ENCODE results near the gene C19orf47.

Gene C19orf47, protein sequence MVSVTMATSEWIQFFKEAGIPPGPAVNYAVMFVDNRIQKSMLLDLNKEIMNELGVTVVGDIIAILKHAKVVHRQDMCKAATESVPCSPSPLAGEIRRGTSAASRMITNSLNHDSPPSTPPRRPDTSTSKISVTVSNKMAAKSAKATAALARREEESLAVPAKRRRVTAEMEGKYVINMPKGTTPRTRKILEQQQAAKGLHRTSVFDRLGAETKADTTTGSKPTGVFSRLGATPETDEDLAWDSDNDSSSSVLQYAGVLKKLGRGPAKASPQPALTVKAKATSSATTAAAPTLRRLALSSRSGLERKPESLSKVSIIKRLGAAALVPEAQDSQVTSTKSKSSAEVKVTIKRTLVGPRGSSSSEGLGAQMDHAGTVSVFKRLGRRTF

DNA sequence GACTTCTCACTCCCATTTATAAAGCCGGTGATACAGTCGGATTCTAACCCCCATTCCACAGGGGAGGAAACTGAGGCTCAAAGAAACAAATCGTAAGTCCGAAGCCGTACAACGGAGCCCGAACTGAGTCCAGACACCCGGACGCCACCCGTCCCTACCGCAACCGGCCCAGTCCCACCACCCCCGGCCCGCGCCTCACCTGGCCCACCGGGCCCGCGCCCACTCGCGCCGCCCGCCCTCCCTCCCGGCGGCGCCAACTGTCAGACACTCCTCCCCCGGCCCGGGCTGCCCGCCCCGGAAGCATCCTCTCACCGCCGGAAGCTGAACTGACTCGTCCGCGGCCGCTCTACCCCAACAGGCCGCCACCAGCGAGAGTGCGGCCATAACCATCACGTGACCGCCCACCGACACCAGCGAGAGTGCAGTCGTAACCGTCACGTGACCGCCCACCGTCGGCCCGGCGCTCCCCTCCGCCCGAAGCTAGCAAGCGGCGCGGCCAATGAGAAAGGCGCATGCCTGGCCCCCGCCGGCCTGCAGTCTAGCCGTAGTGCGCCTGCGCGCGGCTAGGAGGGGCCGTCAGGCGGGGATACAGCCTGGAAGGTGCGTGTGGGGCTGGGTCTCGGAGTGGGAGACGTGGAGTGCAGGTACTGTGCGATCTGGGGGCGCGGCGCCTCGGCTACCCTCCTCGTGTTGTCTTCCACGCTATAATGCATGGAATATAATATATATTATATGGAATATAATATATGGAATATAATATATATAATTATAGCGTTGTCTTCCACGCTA, at the start of gene C19orf47, which contains the start of gene PLD3:
Gene C19orf47 (minus strand): TSS at position 273 of the 789 bp plus-strand sequence. CDS start 6,540 bp downstream, outside the sequence.
Gene PLD3 (plus strand): TSS at position 571 of the 789 bp plus-strand sequence. CDS start 17,789 bp downstream, outside the sequence.
- DNase-seq (ENCODE audit: low read depth), result peak; percentile 99

DNA sequence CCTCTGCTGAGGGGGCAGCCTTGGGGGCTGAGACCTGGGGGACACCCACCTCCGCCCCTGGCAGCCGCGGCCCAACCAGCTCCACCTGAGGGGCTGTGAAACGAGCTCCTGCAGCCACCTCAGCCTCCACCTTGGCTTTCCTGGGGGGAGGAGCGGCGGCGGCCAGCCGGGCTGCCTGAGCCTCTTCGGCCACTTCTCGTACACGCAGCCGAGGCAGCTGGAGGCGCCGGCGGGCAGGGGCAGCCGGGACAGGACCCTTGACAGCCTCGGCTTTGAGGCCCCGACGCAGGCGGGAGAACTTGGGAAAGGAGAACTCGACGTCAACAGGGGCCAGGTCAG, 49.3 kb upstream of the C19orf47 start:
- DNase-seq (ENCODE audit: low read depth), result no peak

DNA sequence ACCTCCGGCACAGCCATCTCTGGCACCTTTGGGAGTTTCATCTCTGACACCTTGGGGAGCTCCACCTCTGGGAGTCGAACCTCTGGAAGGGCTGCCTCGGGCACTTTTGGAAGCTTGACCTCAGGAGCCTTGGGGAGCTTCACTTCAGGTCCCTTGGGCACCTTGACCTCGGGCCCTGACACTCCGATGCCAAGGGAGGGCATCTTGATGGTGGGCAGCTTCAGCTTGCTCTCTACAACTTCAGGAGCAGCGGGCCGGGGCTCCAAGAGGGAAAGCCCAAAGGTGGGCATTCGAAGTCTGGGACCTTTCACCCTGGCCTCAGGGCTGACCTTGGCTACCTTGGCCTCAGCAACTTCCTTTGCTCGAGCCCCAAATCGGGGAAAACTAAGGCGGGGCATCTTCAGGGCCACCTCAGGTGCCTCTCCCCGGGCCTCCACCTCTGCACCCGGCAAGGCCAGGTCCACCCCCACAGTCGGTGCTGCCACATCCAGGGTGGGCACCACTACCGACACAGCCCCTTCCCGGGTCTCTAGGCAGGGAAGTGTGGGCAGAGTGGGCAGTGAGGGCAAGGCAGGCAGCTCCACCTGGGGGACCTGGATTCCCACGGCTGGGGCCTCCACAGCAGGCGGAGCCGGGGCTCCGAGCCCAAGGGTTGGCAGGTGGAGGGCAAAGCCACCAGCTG, 48.8 kb upstream of the C19orf47 start:
- no peak for DNase-seq (ENCODE audit: low read depth)

DNA sequence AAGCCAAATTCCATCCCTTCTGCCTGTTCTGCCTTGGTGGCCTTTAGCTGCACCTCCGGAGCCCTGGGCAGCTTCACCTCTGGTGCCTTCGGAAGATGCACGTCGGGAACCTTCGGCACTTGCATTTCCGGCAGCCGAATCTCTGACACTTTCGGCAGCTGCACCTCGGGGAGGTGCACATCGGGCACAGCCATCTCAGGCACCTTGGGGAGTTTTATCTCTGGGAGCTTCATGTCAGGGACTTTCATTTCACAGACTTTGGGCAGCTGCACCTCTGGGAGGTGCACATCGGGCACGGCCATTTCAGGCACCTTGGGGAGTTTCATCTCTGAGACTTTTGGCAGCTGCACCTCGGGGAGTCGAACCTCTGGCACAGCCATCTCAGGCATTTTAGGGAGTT, 47.8 kb upstream of the C19orf47 start:
- DNase-seq (ENCODE audit: low read depth), result no peak

DNA sequence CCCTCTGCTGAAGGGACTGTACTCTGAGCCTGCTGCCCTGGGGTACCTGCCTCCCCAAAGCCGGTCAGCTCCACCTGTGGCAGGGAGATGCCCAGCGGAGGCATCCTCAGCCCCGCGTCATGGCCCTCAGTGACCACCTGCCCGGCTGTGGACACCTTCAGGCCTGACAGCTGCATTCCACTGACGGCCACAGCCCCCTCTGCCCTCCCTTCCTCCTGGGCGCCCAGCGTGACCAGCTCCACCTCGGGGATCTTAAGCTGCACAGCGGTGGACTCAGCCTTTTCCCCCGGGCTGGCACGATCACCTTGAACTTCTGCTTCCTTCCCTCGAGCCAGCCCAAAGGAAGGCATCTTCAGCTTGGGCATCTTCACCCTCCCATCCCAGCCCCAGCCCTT, 46.6 kb upstream of the C19orf47 start:
- DNase-seq (ENCODE audit: low read depth), result no peak

DNA sequence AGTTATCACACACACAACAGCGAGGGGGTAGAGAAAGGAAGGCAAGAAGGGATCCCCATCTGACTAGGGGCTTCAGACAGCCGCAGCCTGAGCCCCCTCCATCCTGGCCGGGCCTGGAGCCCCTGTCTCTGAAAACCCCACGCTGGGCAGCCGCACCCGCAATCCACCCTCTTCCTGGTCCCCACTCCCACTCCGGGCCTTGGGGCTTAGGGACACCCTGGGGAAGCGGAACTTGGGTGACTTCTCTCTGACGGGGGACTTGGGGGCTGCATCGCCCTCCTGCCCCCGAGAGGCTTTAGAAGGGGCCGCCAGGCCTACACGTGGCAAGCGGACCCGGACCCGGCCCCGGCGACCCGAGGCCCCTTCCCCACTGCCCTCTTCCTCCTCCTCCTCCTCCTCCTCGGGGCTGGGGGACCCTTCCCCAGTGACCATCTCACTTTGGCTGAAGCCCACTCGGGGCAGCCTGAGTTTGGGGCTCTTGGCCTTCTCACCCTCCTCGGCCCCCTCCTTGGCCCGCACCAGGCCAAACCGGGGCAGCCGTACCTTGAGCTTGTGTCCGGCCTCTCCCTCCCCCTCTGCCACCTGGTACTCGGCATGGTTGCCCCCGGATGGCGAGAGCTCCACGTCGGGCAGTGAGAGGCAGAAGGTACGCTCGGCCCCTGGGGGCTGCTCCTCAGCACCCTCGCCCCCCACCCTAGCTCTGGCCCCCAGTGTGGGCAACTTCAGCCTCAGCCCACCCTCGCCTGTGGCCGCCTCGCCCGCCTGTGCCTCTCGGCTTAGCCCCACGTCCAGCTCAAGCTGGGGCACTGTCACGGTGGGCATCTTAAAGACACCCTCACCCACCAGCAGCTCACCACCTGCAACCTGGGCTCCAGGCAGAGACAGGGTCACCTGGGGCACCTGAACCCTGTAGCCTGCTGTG, 46.0 kb upstream of the C19orf47 start:
- no peak for DNase-seq (ENCODE audit: low read depth)

DNA sequence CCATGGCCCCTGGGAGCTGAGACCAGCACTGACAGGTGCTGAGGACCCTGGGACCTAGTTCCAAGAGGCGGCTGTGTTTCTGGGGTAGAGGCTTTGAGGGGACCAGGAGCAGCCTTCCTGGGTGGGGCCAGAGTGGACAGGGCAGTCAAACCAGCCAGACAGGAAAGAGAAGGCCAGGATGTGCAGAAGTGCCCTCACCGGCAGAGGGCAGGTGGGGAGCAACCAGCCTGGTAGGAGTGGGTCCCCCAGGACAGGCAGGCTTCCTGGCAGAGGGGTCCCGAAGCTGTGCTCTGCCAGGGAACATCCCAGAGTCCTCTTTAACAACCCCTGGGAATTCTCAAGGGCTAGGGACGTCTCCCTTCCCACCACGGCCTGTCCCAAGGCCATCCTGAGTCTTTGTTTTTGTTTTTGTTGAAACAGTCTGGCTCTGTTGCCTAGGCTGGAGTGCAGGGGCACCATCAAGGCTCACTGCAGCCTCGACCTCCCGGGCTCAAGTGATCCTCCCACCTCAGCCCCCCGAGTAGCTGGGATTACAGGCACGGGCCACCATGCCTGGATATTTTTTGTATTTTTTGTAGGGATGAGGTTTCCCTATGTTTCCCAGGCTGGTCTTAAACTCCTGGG, 44.8 kb upstream of the C19orf47 start:
- no peak for DNase-seq (ENCODE audit: low read depth)

DNA sequence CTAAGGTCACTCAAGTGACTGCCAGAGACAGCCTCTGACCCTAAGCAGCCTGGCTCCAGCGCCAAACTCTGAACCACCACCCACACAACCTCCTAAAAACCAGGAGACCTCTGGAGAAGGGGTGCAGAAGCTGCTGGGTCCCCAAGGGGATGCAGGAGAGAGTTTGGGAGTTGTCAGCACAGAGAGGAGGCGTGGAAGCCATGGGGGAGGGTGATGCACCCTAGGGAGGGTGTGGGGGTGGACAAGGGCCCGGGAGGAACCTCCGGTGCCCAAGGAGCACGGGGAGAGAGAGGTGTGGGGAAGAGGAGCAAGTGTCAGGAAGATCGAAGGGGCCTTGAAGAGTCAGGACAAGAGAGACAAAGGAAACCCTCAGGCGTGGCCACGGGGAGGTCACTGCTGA, 43.9 kb upstream of the C19orf47 start:
- DNase-seq (ENCODE audit: low read depth), result no peak

DNA sequence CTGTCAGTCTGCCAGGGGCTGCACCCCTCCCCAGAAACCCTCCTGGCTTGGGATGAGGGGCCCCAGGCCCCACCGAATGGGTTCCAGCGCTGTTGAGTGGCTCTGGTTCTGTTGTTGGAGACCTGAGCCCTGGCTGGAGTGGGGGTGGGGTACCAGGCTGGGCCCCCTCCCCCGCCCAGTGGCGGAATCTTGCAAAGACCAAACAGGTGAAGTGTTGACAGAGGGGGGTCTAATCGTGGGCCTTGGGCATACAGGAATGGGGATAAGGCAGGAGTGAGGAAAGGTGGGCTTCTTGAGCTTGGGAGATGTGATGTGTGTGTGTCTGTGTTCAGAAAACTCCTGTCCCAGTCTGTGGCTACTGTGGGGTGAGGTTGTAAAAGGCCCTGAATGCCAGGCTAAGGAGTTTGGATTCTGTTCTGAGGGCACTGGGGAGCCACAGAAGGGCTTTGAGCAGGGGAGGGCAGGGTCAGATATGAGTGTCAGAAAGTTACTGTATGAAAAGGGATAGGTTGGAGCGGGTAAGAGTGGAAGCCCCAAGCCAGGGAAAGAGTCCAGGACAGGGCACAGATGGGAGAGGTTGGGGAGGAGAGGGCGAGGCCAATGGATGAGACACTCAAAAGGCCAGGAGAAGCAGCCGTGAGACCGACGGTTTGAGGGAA, 42.0 kb upstream of the C19orf47 start, which contains the start of gene HIPK4:
Gene HIPK4 (minus strand): TSS at position 98 of the 659 bp plus-strand sequence. CDS start 279 bp downstream, outside the sequence.
- no peak for DNase-seq (ENCODE audit: low read depth)

DNA sequence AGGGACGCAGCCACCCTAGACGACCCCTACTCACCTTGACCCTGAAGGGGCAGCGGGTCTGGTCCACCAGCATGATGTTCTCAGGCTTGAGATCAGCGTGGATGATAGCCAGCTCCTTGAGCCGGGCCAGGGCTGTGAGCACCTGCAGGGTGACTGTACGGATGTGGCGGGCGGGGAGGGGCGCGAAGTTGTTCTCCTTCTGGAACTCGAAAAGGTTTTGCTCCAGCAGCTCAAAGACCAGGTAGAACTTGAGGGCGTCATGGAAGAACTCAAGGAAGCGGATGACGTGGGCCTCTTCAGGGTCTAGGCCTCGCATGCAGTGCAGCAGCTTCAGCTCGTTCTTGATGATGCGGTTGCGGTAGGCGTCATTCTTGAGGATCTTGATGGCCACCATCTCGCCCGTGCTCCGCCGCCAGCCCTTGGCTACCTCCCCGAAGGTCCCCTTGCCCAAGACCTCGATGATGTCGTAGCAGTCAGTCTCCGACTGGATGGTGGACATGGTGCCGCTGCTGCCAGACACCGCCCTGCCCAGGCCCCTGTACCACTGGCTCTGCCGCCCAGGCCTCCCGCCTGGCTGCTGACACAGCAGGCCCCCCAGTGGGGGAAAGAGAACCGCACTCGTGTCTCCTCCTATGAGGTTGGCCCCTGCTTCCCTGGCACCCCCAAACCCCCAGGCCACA, 41.3 kb upstream of the C19orf47 start:
- no peak for DNase-seq (ENCODE audit: low read depth)

DNA sequence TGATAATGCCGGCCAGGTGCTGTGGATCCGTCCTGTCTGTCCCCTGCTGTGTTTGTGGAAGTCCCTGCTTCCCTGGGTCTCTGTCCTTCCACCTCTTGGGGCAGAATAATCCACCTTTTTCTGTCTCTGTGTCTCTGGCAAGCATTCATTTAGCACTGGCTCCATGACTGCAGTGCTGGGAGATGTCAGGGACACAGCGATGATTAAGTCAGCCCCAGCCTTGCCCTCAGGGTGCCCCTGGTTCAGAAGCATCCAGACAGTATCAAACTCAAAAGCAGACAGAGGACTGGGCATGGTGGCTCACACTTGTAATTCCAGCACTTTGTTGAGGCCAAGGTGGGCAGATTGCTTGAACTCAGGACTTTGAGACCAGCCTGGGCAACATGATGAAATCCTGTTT, 40.3 kb upstream of the C19orf47 start:
- DNase-seq (ENCODE audit: low read depth), result no peak

DNA sequence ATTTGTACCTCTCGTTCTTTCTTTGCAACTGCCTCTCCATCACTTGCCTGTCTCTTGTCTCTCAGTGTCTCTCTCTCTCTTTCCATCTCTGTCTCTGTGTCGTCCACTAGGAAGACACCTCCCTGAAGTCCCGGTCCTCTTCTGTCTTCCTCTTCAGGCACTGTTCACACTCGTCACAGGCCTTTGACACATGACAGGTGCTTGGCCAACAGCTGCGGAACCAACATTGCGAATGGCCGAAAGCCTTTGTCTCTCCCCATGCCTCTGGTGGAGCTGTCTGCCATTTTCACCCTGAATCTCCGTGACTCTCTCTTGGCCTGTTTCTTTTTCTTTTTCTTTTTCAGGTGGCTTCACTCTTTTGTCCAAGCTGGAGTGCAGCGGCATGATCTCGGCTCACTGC, 39.0 kb upstream of the C19orf47 start:
- DNase-seq (ENCODE audit: low read depth), result no peak

DNA sequence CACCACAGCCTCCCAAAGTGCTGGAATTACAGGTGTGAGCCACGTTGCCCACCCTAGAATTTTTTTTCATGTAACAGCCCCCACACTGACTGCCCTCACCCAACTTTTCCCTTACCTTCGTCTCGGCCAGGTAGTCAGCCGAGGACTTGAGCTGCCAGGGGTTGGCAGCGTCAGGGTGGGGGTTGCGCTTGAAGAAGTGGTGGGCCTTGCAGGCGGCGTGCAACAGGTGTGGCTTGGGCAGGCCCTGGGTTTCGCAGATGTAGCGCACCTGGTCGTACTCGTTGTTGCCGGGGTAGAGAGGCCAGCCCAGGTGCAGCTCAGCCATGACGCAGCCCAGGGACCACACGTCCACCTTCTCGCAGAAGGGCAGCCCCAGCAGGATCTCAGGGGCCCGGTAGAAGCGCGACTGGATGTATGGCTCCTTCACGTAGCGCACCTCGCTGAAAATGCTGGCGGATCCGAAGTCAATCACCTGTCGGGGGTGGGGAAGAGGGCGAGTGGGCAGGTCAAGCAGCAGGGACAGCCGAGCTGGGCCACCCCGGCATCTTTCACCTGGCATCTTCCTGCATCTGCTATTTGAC, 35.6 kb upstream of the C19orf47 start:
- no peak for DNase-seq (ENCODE audit: low read depth)

DNA sequence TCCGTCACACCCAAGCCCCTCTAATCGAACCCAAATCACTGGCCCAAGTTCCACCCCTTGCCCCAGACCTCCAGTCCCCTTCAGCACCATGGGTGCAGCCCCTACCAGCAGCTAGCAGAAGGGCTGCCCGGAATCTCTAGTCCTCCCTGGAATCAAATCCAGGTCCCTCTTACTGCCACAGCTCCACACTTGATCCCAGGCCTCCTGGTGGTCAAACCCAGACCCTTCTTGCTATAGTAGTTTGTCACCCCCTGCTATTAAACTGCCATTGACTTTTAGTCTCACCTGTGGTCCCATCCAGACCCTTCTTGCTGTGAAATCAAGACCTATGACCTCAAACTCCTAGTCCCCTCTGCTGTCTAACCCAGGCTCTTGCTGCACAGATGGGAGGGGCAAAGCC, 33.1 kb upstream of the C19orf47 start:
- DNase-seq (ENCODE audit: low read depth), result no peak

DNA sequence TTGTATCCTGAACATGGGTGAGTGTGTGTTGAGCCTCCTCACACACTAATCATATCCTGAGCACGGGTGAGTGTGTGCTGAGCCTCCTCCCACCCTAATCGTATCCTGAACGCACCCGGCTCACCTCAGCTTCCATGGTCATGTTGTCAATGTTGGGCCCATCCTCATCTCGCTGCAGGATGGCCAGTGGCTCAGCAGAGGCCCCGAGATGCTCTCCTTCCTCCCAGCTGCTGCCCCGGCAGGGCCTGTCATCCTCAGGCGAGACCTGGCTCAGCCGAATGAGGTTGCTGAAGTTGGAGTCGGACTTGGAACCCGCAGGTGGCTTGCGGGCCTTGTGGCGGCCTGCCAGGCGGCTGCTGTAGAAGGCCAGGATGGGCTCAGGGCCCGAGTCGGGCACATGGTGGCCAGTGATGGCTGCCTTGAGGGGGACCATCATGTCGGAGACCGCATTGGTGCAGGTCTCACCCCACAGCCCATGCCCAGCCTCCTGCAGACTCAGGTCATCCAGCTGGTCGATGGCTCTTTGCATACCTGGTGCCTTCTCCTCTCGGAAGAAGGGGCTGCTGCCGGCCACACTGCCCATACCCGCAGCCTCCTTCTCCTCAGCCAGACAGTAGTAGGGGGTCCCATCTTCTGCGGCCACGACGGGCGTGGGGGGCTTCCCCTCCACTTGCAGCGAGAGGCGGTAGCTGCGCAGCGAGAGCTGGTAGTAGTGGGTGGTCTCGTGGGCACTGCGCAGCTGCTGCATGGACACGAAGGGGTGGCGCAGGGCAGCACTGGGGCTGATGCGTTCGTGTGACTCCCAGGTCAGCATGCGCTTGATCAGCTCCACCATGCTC, 32.2 kb upstream of the C19orf47 start:
- DNase-seq (ENCODE audit: low read depth), result no peak

DNA sequence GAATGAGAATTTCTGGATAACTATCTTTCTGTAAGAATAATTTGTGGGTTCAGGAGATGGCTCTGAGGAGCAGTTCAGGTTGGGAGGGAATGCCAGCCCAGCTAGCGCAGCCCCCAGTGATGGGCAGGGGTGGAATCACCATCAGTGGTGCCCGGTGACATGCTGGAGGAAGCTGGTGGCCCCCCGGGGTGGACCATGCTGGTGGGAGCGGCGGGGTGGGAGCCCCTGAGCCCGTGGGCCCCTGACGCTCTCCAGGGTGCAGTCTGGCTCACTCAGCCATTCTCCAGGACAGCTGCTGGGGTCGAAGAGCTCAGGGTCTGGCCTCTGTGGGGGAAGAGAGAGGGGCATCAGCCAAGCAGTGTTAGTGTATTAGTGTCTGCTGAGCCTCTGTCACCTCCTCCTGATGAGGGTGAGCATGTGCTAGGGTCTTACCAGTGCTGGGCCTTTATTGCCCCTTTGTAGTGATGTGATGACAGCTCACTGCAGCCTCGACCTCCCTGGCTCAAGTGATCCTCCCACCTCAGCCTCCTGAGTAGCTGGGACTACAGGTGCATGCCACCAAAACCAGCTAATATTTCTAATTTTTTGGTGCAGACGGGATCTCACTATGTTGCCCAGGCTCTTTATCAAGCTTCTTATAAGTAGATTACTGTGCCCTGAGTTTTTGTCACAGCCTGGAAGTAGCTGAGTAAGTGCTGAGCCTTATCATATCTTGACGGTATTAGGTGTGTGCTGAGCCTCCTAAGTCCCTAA, 31.4 kb upstream of the C19orf47 start:
- DNase-seq (ENCODE audit: low read depth), result no peak

DNA sequence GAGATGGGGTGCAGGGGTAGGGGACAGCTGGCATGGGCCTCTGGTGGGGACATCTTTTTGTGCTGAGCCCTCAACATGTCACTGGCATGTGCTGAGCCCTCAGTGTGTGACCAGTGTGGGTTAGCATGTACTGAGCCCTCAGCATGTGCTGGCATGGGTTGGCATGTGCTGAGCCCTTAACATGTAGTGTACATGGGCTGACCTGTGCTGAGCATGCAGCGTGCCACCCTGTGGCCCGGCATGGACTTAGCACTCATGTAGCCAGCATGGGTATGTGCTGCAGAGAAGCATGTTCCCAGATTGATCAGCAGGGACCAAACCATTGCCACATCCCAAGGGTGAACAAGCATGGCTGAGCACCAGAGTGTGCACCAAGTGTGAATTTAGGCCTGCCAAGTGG, 30.3 kb upstream of the C19orf47 start:
- no peak for DNase-seq (ENCODE audit: low read depth)

DNA sequence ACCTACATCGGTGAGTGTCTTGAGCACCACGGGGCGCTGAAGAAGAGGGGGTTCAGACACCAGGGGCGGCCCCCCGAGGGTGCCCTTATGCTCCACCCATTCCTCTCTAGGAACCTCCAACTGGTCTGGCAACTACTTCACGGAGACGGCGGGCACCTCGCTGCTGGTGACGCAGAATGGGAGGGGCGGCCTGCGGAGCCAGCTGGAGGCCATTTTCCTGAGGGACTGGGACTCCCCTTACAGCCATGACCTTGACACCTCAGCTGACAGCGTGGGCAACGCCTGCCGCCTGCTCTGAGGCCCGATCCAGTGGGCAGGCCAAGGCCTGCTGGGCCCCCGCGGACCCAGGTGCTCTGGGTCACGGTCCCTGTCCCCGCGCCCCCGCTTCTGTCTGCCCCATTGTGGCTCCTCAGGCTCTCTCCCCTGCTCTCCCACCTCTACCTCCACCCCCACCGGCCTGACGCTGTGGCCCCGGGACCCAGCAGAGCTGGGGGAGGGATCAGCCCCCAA, 29.7 kb upstream of the C19orf47 start:
- no peak for DNase-seq (ENCODE audit: low read depth)
